ENCODE results near the gene PPP1R3F. TPM values are rescaled to one million over a fixed set of nuclear protein-coding genes. Genes with fewer than 3 reads are reported as not detected.
"Not testable (repeated sequence)": the region's sequence is repeated elsewhere in the genome, so short reads cannot be mapped to it uniquely, and the experiment has no call there.

PPP1R3F gene
- polyA plus RNA-seq, 3 donors = 0.47 to 1.6 (median 1.6) TPM

- 29% methylated on average over 6 of the region's 11 CpGs for WGBS (ENCODE audit: insufficient coverage)
- Histone ChIP-seq H3K9ac (ENCODE audit: insufficient read depth, low read length, poor library complexity, severe bottlenecking) (no peak overlapping the region), H3K4me2 (replicated peaks; ENCODE audit: extremely low read depth, low read length, poor library complexity, severe bottlenecking) (peak overlapping the region; percentile 49), H3K4me1 (ENCODE audit: control insufficient read depth in 1 of 2, insufficient read depth in 2 of 2, low read length in 2 of 2) (no peaks in the 10 kb centered on the region), H3K4me3 (replicated peaks in 1 of 3; ENCODE audit: low read depth in 2 of 3, low read length in 3 of 3) (no peak overlapping the region), H4K20me1 (ENCODE audit: insufficient read depth, low read length) (no peaks in the 10 kb centered on the region), H3K27me3 (ENCODE audit: control insufficient read depth in 2 of 2, insufficient read depth in 2 of 2, low read length in 2 of 2) (no peaks in the 10 kb centered on the region), H3K9me3 (replicated peaks in 1 of 2; ENCODE audit: control insufficient read depth in 1 of 2, insufficient read depth in 1 of 2, low read length in 2 of 2) (no peaks in the 10 kb centered on the region), H3K27ac (ENCODE audit: low read depth in 1 of 2, low read length in 2 of 2) (no peak overlapping the region), H3K36me3 (replicated peaks in 1 of 2; ENCODE audit: control insufficient read depth in 1 of 2, insufficient read depth in 2 of 2, low read length in 2 of 2) (no peaks in the 10 kb centered on the region), H2AFZ (ENCODE audit: insufficient read depth, low read depth, low read length, poor library complexity, severe bottlenecking) (peak overlapping the region; percentile 59), H3K79me2 (ENCODE audit: insufficient read depth, low read length) (no peaks in the 10 kb centered on the region)
- H3K4me1 Mint-ChIP-seq = peaks cover 5% of the 10 kb centered on the region
- DNase-seq = peak; percentile 39 to 53 (median 47)
- intact Hi-C loops (cut with micrococcal nuclease) = loop anchor here in 1 of 2 donors (10.0 kb wide), 1 partner anchor 463 kb away; no protein-coding TSS in a partner anchor
- peak overlapping the region in 2 of 7 donors; percentile 65 to 78 for H3K27ac Mint-ChIP-seq
- H3K9me3 Mint-ChIP-seq = peaks cover 0 to 2% (median 0%) of the 10 kb centered on the region in 7 donors
- no peaks in the 10 kb centered on the region for H3K36me3 Mint-ChIP-seq
- peaks cover 0 to 11% (median 4%) of the 10 kb centered on the region in 3 donors for H3K27me3 Mint-ChIP-seq (ENCODE audit: low read depth in 3 of 3)
- peak overlapping the region; percentile 27 to 30 for H3K4me3 Mint-ChIP-seq
- peak; percentile 60 for TF ChIP-seq CTCF (IDR thresholded peaks at IDR 0.05)
Observed at GRCh38 chrX:49291615-49292337, 22.2 kb downstream of the PPP1R3F start.

- 88% methylated on average over 4 of the region's 17 CpGs for WGBS (ENCODE audit: insufficient coverage)
- H3K36me3 ChIP-seq (replicated peaks in 1 of 2; ENCODE audit: control insufficient read depth in 1 of 2, insufficient read depth in 2 of 2, low read length in 2 of 2) = no peaks in the 10 kb centered on the region
- Mint-ChIP-seq H3K9me3 (peaks cover 0 to 2% (median 0%) of the 10 kb centered on the region in 7 donors), H3K4me3 (no peak overlapping the region), H3K27me3 (ENCODE audit: low read depth in 3 of 3) (peaks cover 0 to 13% (median 4%) of the 10 kb centered on the region in 3 donors), H3K4me1 (peaks cover 5% of the 10 kb centered on the region), H3K27ac (peak overlapping the region in 2 of 7 donors; percentile 65 to 78), H3K36me3 (no peaks in the 10 kb centered on the region)
- no peaks in the 10 kb centered on the region for H4K20me1 ChIP-seq (ENCODE audit: insufficient read depth, low read length)
- TF ChIP-seq CTCF (IDR thresholded peaks at IDR 0.05) = no peak
- no peaks in the 10 kb centered on the region for H3K27me3 ChIP-seq (ENCODE audit: control insufficient read depth in 2 of 2, insufficient read depth in 2 of 2, low read length in 2 of 2)
- H3K9ac ChIP-seq (ENCODE audit: insufficient read depth, low read length, poor library complexity, severe bottlenecking) = no peak overlapping the region
- H3K4me2 ChIP-seq (replicated peaks; ENCODE audit: extremely low read depth, low read length, poor library complexity, severe bottlenecking) = peak overlapping the region; percentile 49
- H3K4me3 ChIP-seq (replicated peaks in 1 of 3; ENCODE audit: low read depth in 2 of 3, low read length in 3 of 3) = no peak overlapping the region
- peak overlapping the region; percentile 59 for H2AFZ ChIP-seq (ENCODE audit: insufficient read depth, low read depth, low read length, poor library complexity, severe bottlenecking)
- H3K27ac ChIP-seq (ENCODE audit: low read depth in 1 of 2, low read length in 2 of 2) = no peak overlapping the region
- intact Hi-C loops (cut with micrococcal nuclease) = loop anchor here in 1 of 2 donors (10.0 kb wide), 1 partner anchor 462 kb away; no protein-coding TSS in a partner anchor
- H3K79me2 ChIP-seq (ENCODE audit: insufficient read depth, low read length) = no peaks in the 10 kb centered on the region
- no peak for DNase-seq
- H3K4me1 ChIP-seq (ENCODE audit: control insufficient read depth in 1 of 2, insufficient read depth in 2 of 2, low read length in 2 of 2) = no peaks in the 10 kb centered on the region
- H3K9me3 ChIP-seq (replicated peaks in 1 of 2; ENCODE audit: control insufficient read depth in 1 of 2, insufficient read depth in 1 of 2, low read length in 2 of 2) = no peaks in the 10 kb centered on the region
Observed at GRCh38 chrX:49292400-49293362, 23.1 kb downstream of the PPP1R3F start.

GRCh38 chrX:49299293-49299692 lies 29.7 kb downstream of the PPP1R3F start:
- H3K27me3 ChIP-seq (ENCODE audit: control insufficient read depth in 2 of 2, insufficient read depth in 2 of 2, low read length in 2 of 2); H3K4me1 Mint-ChIP-seq; H2AFZ ChIP-seq (ENCODE audit: insufficient read depth, low read depth, low read length, poor library complexity, severe bottlenecking); H3K79me2 ChIP-seq (ENCODE audit: insufficient read depth, low read length); H3K4me3 ChIP-seq (replicated peaks in 1 of 3; ENCODE audit: low read depth in 2 of 3, low read length in 3 of 3); DNase-seq; H3K4me3 Mint-ChIP-seq; H3K4me2 ChIP-seq (replicated peaks; ENCODE audit: extremely low read depth, low read length, poor library complexity, severe bottlenecking); H3K36me3 ChIP-seq (replicated peaks in 1 of 2; ENCODE audit: control insufficient read depth in 1 of 2, insufficient read depth in 2 of 2, low read length in 2 of 2); H3K27ac ChIP-seq (ENCODE audit: low read depth in 1 of 2, low read length in 2 of 2); H3K4me1 ChIP-seq (ENCODE audit: control insufficient read depth in 1 of 2, insufficient read depth in 2 of 2, low read length in 2 of 2); H3K36me3 Mint-ChIP-seq; H4K20me1 ChIP-seq (ENCODE audit: insufficient read depth, low read length); H3K9me3 Mint-ChIP-seq; H3K9ac ChIP-seq (ENCODE audit: insufficient read depth, low read length, poor library complexity, severe bottlenecking); H3K9me3 ChIP-seq (replicated peaks in 1 of 2; ENCODE audit: control insufficient read depth in 1 of 2, insufficient read depth in 1 of 2, low read length in 2 of 2); H3K27ac Mint-ChIP-seq: not testable (repeated sequence)
- intact Hi-C loops (cut with micrococcal nuclease) = loop anchor here in 1 of 2 donors (10.0 kb wide), 1 partner anchor 456 kb away; no protein-coding TSS in a partner anchor
- peaks cover 0 to 19% (median 2%) of the 10 kb centered on the region in 3 donors for H3K27me3 Mint-ChIP-seq (ENCODE audit: low read depth in 3 of 3)
- WGBS (ENCODE audit: insufficient coverage) = 100% methylated on average over 1 of the region's 5 CpGs

Measured in CD14-positive monocyte (primary cell).